ENCODE measurements around the gene SP100. TPM values are rescaled to one million over a fixed set of nuclear protein-coding genes. Genes with fewer than 3 reads are reported as not detected.

Gene SP100
- total RNA-seq, 2 experiments from 2014 or later, result 242 to 243 TPM

DNA sequence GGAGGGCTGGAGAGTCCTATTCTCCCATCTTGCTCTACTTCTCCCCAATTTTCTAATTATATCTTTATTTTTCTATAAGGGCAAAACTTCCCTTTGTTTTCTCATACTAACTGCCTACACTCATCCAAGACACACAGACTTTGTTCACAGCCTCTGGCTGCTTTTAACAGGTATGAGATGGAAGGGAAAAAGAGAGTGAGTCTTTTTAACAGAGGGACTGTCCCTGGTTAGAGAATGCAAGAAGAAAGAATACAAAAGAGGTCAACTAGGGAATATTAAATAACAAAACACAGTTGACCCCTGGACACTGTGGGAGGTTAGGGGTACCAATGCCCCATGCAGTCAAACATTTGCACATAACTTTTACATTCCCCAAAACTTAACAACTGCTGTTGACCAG is 41.8 kb downstream of the SP100 start:
- POLR2A ChIA-PET, result no interaction called here
- Histone ChIP-seq H3K4me1 (ENCODE audit: insufficient read depth, low read length) (peaks cover 9% of the 10 kb centered on the region), H3K4me3 (ENCODE audit: low read length) (no peak overlapping the region), H3K27me3 (ENCODE audit: control insufficient read depth in 1 of 2, insufficient read depth in 2 of 2, low read length in 2 of 2) (no peaks in the 10 kb centered on the region), H3K36me3 (ENCODE audit: insufficient read depth, low read length) (peaks cover 87% of the 10 kb centered on the region), H3K27ac (ENCODE audit: low read depth in 1 of 2, low read length in 2 of 2) (no peak overlapping the region), H3K9me3 (ENCODE audit: control insufficient read depth in 1 of 2, insufficient read depth in 1 of 2, low read length in 2 of 2) (no peaks in the 10 kb centered on the region)
- peaks cover 99% of the 10 kb centered on the region for H3K36me3 Mint-ChIP-seq (ENCODE audit: low read depth)
- peaks cover 8% of the 10 kb centered on the region for H3K9me3 Mint-ChIP-seq
- TF ChIP-seq, protein P1, sequence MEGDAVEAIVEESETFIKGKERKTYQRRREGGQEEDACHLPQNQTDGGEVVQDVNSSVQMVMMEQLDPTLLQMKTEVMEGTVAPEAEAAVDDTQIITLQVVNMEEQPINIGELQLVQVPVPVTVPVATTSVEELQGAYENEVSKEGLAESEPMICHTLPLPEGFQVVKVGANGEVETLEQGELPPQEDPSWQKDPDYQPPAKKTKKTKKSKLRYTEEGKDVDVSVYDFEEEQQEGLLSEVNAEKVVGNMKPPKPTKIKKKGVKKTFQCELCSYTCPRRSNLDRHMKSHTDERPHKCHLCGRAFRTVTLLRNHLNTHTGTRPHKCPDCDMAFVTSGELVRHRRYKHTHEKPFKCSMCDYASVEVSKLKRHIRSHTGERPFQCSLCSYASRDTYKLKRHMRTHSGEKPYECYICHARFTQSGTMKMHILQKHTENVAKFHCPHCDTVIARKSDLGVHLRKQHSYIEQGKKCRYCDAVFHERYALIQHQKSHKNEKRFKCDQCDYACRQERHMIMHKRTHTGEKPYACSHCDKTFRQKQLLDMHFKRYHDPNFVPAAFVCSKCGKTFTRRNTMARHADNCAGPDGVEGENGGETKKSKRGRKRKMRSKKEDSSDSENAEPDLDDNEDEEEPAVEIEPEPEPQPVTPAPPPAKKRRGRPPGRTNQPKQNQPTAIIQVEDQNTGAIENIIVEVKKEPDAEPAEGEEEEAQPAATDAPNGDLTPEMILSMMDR (IDR thresholded peaks at IDR 0.05), result no peak
- ATAC-seq (ENCODE audit: poor library complexity), result no peak
- intact Hi-C loops (cut with DNase I, micrococcal nuclease), result no loop called here
- peaks cover 75% of the 10 kb centered on the region for H3K4me1 Mint-ChIP-seq (ENCODE audit: low read depth)
- no peak overlapping the region for H3K4me3 Mint-ChIP-seq
- H3K27ac Mint-ChIP-seq, result peak overlapping the region; percentile 27
- no peak for DNase-seq
- H3K27me3 Mint-ChIP-seq, result no peaks in the 10 kb centered on the region
- CTCF ChIA-PET, result no interaction called here

DNA sequence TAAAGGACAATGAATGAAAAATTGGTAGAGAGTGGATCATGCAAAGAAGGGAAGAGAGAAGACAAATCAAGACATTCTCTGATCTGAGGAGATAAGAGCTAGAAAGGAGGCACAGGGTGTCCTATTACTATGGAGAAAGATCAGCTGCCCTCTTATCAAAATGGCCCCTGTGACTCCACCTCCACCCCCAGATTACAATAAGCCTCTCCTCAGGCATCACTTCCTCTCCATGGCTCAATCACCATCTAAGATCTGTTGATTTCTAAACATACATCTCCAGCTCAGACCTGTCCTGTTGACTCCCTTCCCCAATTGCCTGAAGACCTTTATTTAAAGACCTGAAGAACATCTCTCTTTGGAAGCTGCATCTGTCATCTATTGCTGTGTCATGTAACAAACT is 43.2 kb downstream of the SP100 start:
- no peak overlapping the region for H3K4me3 ChIP-seq (ENCODE audit: low read length)
- no peak overlapping the region for H3K27ac ChIP-seq (ENCODE audit: low read depth in 1 of 2, low read length in 2 of 2)
- Mint-ChIP-seq H3K4me1 (ENCODE audit: low read depth) (peaks cover 67% of the 10 kb centered on the region), H3K27ac (peak overlapping the region; percentile 27), H3K36me3 (ENCODE audit: low read depth) (peaks cover 99% of the 10 kb centered on the region), H3K4me3 (no peak overlapping the region), H3K27me3 (no peaks in the 10 kb centered on the region), H3K9me3 (peaks cover 8% of the 10 kb centered on the region)
- no peaks in the 10 kb centered on the region for H3K9me3 ChIP-seq (ENCODE audit: control insufficient read depth in 1 of 2, insufficient read depth in 1 of 2, low read length in 2 of 2)
- H3K36me3 ChIP-seq (ENCODE audit: insufficient read depth, low read length), result peaks cover 92% of the 10 kb centered on the region
- ATAC-seq (ENCODE audit: poor library complexity), result no peak
- H3K27me3 ChIP-seq (ENCODE audit: control insufficient read depth in 1 of 2, insufficient read depth in 2 of 2, low read length in 2 of 2), result no peaks in the 10 kb centered on the region
- ChIA-PET CTCF (interaction anchor here (1.1 kb wide), 1 partner anchor 26 kb away, joined by 3 read pairs; no protein-coding TSS in a partner anchor), POLR2A (no interaction called here)
- H3K4me1 ChIP-seq (ENCODE audit: insufficient read depth, low read length), result peaks cover 9% of the 10 kb centered on the region
- intact Hi-C loops (cut with DNase I, micrococcal nuclease), result no loop called here
- no peak for DNase-seq
- TF ChIP-seq, protein P1 (IDR thresholded peaks at IDR 0.05), result no peak

DNA sequence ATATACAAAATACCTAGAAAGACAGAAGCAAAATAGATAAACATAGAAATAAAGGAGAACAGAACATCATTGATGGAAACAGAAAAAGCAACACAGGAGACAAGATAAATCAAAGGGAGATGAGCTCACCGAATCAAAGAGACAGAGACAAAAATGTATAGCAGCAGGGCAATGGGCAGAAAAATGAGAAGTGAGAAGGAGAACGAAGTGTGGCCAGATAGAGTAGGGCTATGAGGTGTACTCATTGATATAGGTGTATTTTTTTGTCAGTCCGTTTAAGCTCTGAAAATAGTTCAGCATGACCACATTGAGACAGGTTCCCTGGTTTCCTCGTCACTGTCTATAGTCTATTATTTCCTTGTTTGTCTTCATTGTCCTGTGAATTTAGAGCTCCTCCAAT is 55.1 kb downstream of the SP100 start:
- Mint-ChIP-seq H3K4me3 (no peak overlapping the region), H3K4me1 (ENCODE audit: low read depth) (peaks cover 47% of the 10 kb centered on the region), H3K9me3 (peaks cover 3% of the 10 kb centered on the region), H3K27ac (peak overlapping the region; percentile 80), H3K36me3 (ENCODE audit: low read depth) (peaks cover 97% of the 10 kb centered on the region), H3K27me3 (no peaks in the 10 kb centered on the region)
- ChIA-PET POLR2A (interaction anchor here (0.9 to 1.7 kb wide), 2 partner anchors 14 to 131 kb away, joined by 3 to 6 read pairs; no protein-coding TSS in a partner anchor), CTCF (interaction anchor here (0.5 to 1.2 kb wide), 2 partner anchors 80 to 311 kb away, joined by 3 read pairs; no protein-coding TSS in a partner anchor)
- peaks cover 16% of the 10 kb centered on the region for H3K4me1 ChIP-seq (ENCODE audit: insufficient read depth, low read length)
- H3K36me3 ChIP-seq (ENCODE audit: insufficient read depth, low read length), result peaks cover 63% of the 10 kb centered on the region
- TF ChIP-seq, protein P1 (IDR thresholded peaks at IDR 0.05), result no peak
- H3K9me3 ChIP-seq (ENCODE audit: control insufficient read depth in 1 of 2, insufficient read depth in 1 of 2, low read length in 2 of 2), result no peaks in the 10 kb centered on the region
- no peaks in the 10 kb centered on the region for H3K27me3 ChIP-seq (ENCODE audit: control insufficient read depth in 1 of 2, insufficient read depth in 2 of 2, low read length in 2 of 2)
- H3K27ac ChIP-seq (ENCODE audit: low read depth in 1 of 2, low read length in 2 of 2), result no peak overlapping the region
- intact Hi-C loops (cut with DNase I, micrococcal nuclease), result loop anchor here in 1 of 2 experiments (10.0 kb wide), 1 partner anchor 144 kb away; no protein-coding TSS in a partner anchor
- no peak overlapping the region for H3K4me3 ChIP-seq (ENCODE audit: low read length)
- no peak for DNase-seq
- no peak for ATAC-seq (ENCODE audit: poor library complexity)
